HG03460 (cell line): Measurements from ENCODE around the gene KCND3.
"Not testable (repeated sequence)": the region's sequence is repeated elsewhere in the genome, so short reads cannot be mapped to it uniquely, and the experiment has no call there.

ENCODE experiments used
- ATAC-seq: cut with Tn5 transposase; IDR thresholded peaks from one replicate; pipeline ENCODE4 v1.9.1; 2021; ENCODE audit not compliant: unreplicated experiment

KCND3 gene

GRCh38 chr1:111747282-111747734 lies 242.2 kb downstream of the KCND3 start:
- ATAC-seq: no peak

DNA sequence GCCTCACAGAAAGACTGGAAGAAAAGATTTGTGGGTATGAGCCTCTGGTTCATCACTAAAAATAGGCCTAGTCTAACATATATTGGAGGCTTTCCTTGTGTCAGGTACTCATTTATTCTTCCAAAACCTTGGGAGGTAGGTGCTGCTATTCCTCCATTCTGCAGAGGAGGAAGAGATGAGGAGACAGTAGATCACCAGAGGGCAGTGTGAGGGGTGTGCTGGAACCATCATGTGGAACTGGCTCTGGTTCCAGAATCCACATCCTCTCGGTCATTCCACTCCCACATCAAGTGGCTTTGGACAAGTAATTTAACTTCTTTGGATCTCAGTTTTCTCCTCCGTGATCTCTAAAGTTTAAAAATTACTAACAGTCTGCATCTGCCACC lies 242.9 kb downstream of the KCND3 start:
- no peak for ATAC-seq

GRCh38 chr1:111745675-111746613 lies 243.5 kb downstream of the KCND3 start:
- ATAC-seq: no peak

- no peak for ATAC-seq
Measured at GRCh38 chr1:111743679-111744101, 245.8 kb downstream of the KCND3 start.

DNA sequence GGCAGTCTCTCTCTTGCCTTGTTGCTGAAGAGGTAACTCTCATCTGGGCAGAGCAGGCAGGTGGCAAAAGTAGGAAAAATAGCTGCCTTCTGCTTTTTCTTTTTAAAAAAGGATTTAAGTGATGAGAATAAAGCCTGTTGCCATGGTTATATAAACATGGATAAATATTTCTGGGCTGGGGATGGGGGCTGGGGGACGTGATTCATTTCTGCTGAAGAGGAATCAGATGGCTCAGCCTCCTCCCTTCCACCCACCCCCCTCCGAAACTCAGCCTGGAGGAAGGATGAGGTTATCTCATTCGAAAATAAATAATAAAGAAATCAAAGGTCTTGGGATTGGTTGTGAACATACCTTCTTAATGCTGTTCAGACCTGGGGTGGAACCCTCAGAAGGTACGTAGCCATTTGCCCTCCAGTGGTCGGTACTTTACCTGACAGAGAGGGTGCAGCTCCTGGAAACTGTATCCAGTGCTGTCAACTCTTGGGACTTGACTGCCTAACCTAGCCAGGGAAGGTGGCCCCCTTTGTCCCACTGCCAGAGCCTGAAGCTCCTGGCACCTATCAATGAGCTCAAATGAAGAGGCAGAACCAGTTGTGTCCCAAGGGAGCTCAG lies 246.4 kb downstream of the KCND3 start:
- ATAC-seq: no peak

DNA sequence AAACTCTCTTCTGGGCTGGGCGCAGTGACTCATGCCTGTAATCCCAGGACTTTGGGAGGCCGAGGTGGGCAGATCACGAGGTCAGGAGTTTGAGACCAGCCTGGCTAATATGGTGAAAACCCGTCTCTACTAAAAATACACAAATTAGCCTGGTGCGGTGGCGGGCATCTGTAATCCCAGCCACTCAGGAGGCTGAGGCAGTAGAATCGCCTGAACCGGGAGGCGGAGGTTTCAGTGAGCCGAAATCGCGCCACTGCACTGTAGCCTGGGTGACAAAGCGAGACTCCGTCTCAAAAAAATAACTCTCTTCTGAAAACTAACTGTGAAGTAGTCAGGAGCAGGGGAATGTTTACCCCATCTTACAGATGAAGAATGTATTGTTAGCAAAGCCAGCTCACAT lies 247.2 kb downstream of the KCND3 start:
- not testable (repeated sequence) for ATAC-seq

GRCh38 chr1:111739925-111740765 lies 249.3 kb downstream of the KCND3 start:
- ATAC-seq: no peak

- ATAC-seq: peak; percentile 76
Measured at GRCh38 chr1:111739194-111739924, 250.1 kb downstream of the KCND3 start, which contains the start of gene INKA2. INKA2 (minus strand) TSS chr1:111739395; CDS start chr1:111739242, 153 bp downstream.

DNA sequence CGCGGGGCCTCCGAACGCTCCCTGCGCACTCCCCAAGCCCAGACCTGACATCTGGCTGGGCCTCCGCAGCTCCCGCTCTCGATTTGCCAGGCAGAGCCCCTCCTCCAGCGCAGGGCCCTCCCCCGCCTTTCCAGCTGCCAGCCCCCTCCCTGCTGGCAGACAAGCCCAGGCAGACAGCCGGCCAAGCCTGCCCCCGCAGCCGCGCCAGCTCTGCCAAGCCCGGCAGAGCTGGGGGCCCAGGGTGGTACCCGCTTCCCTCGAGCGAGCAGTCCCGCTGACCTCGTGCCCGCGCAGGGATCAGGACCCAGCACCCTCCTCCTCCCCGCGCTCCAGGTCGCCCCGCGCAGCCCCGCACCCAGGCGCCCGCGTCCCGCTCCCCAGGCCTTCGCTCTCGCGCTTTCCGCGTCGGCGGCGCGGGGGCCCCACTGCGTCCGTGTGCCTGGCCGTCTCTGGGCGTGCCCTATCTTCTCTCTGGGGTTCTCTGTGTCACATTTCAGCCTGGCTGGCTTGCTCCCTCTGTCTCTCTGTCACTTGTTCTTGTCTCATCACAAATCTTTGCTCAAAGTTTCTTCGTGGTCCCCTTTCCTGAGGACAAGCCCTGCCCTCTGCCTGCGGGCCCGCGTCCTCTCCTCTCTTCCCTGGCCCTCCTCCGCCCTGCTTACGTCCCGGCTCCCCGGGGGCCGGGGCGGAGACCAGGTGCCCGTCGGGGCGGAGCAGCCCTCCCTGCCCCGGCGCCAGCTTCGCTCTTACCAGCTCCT lies 250.9 kb downstream of the KCND3 start:
- ATAC-seq: peak; percentile 49

- ATAC-seq: no peak
Measured at GRCh38 chr1:111738133-111738435, 251.4 kb downstream of the KCND3 start.

DNA sequence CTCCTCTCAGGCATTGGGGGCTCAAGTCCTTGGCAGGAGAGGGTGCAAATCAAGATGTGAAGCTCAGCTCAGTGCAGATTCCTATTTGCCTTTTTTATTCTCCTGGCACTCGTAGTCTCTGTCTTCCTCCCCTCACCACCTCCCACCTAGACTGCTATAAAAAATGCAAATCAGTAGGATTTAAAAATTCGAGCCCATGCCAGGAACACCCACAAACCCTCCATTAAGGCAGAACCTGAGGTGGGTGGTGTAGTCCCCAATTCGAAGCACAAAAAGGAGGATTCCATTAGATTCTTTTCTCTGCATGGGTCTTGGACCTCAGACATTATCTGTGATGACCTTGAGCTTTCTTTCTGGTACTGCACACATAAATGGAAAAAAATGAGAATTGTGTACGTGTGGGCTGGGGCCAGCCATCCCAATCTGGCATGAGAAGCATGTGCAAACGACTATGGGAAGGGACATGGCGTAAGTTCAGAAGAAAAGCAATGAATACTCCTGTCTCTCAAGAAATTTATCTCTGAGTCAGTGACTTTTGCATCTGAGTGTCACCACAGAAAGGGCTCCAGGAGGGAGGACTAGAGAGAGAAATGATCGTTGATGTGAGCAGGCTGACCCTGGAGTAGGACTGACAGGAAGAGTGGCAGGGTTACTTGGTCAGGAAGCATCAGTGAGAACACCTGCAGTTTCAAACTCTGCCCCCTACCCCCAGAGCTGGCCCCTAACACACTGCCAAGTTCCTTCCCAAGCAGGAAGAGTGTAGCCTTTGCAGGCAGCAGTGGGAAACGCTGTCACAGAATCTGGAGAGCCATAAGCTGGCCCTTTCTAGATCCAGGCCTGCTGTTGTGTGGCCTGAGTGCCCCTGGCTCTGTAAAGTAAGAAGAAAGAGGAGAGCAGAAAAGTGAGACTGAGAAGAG lies 252.0 kb downstream of the KCND3 start:
- no peak for ATAC-seq

DNA sequence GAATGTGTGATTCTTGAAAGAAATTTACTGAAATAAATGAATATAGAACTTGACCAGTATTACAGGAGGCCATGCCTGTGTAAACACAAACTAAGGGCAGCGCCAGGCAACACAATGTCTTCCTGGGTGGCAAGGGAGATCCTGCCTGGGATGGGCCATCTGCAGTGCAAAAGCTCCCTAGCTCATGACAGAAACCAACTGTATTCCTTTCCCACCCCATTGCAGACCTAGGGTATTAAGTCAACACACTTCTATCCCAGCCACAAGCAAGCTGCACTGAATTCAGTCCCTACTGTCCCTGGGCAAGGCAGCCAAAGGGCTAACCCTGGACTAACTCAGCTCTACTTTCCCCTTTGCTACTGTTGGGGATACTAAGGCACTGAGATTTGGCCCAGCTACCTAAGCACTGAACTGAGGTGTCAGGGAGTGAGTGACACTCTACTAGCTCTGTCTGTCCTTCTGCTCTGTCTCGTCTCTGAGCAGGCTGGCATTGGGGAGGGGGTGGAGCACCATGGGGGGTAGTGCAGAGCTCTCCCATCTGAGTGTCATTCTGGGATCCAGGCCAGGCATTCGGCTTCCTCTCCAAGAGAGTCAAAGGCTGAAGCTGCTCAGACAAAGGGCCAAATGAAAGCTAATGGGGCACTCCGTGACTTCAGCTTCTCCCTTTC lies 252.8 kb downstream of the KCND3 start:
- ATAC-seq: no peak

DNA sequence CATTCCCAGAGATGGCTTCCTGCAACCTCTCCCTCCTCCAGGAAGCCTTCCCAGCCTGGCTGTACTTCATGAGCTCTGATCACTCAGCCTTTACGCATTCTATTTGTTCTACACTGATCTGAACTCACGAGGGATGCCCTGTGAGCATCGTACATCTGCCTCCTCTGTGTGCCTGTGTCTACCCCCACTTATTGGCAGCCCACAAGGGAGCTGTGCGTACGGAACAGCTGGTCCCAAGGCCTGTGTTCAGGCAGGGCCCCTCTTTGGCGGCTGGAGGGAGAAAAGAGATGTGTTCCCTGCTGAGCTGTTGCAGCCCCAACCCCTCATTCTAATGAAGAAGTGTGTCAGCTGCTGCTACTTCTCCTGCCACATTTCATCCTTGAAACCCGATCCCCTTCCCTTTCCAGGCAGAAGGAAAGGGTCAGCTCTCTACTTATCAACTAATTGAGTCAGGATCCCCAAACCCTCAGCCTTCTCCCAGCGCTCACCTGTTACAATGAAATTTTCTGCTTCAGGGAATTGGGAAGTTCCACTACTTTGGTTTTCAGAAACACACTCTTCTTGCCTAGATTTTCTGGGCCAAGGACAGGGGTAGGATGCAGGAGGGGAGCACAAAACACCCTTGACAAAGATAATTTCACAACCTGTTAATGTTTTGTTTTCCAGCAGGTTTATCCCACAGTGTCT lies 253.5 kb downstream of the KCND3 start:
- ATAC-seq: no peak

DNA sequence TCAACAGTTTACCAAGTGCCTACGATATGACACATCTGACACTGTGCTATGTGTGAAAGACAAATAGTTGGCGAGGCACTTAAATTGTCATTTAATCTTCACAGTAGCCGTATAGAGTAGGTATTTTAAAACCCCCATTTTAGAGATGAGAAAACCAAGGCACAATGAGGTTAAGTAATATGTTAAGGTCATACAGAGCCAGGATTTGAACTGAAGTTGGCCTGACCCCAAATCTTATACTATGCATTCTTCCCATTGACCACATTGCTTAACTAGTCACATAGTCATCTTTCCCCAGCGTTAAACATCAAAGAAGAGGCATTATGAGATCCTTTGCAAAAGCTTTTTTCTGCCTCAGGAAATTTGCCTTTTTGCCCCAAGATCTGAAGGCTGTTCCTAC lies 254.1 kb downstream of the KCND3 start:
- ATAC-seq: no peak

- ATAC-seq: no peak
Measured at GRCh38 chr1:111734856-111735255, 254.6 kb downstream of the KCND3 start.

DNA sequence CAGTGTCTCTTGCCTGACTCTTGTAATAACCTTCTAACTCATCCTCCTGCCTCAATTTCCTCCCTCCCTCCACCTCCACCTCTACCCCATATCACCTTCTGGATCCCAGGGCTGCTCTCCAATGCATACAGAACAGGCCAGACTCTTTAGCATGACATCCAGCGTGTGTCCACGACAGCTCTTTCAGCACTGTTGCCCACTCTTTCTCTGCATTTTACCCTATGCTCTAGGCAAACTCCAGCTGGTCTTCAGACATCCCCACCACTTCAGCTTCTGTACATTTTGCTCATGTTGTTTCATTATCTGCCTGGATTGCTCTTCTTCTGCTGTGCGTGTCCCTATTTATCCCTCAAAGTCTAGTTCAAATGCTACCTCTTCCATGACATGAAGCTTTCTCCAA lies 255.0 kb downstream of the KCND3 start:
- no peak for ATAC-seq

- ATAC-seq: no peak
Measured at GRCh38 chr1:111733992-111734341, 255.5 kb downstream of the KCND3 start.
